ENCODE measurements around the gene MTF1.

The MTF1 gene

DNA sequence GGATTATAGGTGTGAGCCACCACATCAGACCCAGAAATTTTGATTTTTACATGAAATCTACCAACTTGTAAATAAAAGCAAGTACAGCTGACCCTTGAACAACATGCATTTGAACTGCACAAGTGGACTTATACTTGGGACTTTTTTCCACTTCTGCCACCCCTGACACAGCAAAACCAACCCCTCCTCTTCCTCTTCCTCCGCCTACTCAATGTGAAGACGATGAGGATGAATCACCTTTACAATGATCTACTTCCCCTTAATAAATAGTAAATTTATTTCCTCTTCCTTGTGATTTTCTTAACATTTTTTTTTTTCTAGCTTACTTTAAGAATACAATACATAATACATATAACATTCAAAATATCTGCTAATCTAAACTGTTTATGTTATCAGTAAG is 33.9 kb downstream of the MTF1 start:
- no peak for DNase-seq

DNA sequence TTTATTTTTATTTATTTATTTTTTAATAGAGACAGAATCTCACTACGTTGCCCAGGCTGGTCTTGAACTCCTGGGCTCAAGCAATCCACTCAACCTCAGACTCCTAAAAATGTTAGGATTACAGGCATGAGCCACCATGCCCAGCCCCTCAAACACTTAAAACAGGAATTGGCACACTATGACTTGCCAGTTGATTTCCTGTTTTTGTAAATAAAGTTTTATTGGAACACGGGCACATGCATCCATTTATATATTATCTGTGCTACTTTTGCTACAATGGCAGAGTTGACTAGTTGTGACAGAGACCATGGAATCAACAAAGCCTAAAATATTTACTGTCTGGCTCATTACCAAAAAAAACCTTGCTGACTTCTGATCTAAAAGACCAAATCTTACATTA is 35.4 kb downstream of the MTF1 start:
- no peak for DNase-seq

GRCh38 chr1:37822906-37823815 is 36.2 kb downstream of the MTF1 start:
- no peak for DNase-seq

GRCh38 chr1:37821481-37821880 is 37.9 kb downstream of the MTF1 start:
- no peak for DNase-seq

DNA sequence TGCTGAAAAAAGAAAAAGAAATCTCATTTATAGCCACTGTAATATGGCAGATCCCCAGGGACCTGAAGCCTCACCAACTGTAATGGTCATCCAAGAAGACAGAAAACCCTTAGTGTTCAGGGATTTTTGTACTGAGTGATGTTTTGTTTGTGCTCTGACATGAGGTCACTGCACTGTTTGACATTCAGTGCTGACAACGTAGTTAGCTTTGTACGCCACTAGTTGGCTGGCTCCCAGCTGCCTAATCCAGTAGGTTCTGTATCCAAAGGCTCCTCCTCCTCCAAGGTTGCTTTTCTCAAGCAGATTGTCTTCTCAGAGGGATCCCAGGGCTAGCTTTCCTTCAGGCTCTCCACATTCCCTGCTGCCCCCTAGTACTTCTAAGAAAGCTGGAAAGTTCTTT is 41.9 kb downstream of the MTF1 start:
- no peak for DNase-seq

DNA sequence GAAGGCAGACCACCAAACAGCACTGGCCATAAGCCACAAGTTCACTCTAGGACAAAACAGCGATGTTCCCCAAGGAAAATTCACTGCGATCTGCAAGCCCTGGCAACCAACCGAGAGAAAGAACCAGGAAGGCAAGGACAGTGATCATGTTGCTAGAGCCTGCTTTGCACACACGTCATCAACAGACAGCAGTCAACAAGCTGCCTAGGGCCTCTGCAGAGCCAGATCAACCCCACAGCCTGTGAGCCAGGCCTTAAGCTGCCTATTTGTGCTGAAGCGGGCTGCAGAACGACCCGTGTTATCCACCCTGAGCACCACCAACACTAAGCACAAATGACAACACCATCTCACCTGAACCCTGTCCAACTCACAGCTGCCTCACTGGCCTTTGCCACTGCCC is 45.1 kb downstream of the MTF1 start:
- DNase-seq = no peak

DNA sequence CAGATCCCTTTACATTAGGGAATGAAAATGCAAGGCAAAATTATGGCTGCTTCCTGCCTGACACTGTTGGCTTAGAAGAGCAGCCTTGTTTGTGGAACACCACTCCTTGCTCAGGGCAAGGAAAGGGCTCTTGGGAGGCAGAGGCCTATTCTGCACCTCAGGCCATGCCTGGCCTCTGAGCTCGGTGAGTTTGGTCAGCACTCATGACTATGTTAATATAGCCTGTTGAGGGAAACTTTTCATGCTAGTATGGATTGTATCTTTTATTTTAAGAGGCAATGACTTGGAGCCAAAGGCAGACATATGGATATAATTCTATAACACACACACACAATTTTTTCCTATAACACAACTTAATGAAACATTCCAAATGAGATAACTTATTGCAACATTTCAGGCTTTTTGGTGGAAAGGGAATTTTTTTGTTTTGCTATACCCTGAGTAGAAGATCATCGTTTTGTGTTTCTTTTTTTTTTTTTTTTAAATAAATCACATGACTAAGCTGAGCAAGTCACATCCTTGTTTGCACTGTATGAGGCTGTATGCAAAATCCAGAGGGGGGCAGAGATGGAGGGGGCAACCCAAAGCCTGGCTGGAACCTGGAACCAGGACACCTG is 45.8 kb downstream of the MTF1 start:
- DNase-seq = no peak

GRCh38 chr1:37811027-37811655 is 48.3 kb downstream of the MTF1 start:
- peak; percentile 74 for DNase-seq

- DNase-seq = no peak
Observed at GRCh38 chr1:37809942-37810341, 49.5 kb downstream of the MTF1 start.

- peak; percentile 58 for DNase-seq
Observed at GRCh38 chr1:37808369-37809319, 50.7 kb downstream of the MTF1 start.

- peak; percentile 93 for DNase-seq
Observed at GRCh38 chr1:37807555-37808368, 51.6 kb downstream of the MTF1 start, which contains the start of the genes C1orf122 and YRDC. Gene C1orf122, plus strand, starts transcription at chr1:37807790. Its CDS starts 615 bp downstream, at chr1:37808405. Gene YRDC, minus strand, starts transcription at chr1:37808208. Its CDS starts 28 bp downstream, at chr1:37808180.

DNA sequence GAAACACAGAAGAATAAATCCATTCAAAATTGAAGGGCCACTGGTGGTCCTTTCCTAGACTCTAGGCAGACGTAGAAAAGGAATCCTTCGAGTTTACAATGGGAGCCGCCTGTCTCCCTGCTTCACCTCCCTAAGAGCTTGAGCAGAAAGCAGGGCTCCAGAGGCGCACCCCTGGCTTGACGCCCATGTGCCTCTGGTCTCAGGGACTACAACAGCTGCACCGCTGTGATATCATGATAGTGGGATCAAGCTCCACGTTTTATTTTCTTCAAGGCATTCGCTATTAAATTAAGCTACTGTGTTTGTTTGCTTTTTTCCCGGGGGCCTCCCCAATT is 52.2 kb downstream of the MTF1 start:
- DNase-seq = no peak

GRCh38 chr1:37802439-37802838 is 57.0 kb downstream of the MTF1 start:
- DNase-seq = no peak

- DNase-seq = no peak
Observed at GRCh38 chr1:37797750-37798345, 61.5 kb downstream of the MTF1 start.

GRCh38 chr1:37795340-37796125 is 63.9 kb downstream of the MTF1 start:
- DNase-seq = peak; percentile 33

- DNase-seq = no peak
Observed at GRCh38 chr1:37794372-37795339, 64.7 kb downstream of the MTF1 start.

- peak; percentile 31 for DNase-seq
Observed at GRCh38 chr1:37793773-37794371, 65.5 kb downstream of the MTF1 start, which contains the start of gene MANEAL. Gene MANEAL, plus strand, starts transcription at chr1:37793847. Its CDS starts 336 bp downstream, at chr1:37794183.

DNA sequence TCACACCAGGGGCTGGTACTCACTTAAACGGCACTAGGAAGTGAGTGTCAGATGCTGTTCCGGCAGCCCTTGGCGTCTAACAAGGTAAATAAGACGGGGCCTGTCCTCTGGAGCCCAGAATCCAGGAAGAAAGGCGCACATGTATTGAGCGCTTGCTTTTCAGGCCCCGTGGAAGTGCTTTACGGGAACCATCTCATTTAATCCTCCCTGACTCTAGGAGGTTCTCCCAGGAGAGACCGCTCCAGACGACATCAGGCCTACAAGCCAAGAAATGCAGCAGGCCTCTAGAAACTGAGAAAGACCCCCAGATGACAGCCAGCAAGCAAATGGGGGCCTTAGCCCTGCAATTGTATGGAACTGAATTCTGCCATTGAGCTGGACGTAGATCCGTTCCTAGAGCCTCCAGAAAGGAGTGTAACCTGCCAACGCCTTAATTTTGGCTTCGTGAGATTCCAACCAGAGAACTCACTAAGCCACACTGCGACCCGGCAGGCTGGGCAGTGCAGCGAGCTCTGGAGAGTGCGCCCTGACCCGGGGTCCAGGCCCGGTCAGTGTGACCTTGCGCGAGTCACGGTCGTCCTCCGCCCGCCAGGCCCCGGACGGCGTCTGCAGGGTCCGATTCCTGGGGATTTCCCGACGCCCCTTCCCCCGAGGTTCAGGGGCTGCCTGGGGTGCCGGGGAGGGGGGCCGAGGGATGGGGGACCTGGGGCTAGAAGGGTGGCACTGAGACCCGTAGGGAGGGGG is 66.3 kb downstream of the MTF1 start:
- no peak for DNase-seq

All from CD4-positive, alpha-beta T cell treated with Interleukin-12 subunit alpha and Interleukin-12 subunit beta, for 1 hour (primary cell).